ENCODE results near the gene SP1.
"Not testable (repeated sequence)": the region's sequence is repeated elsewhere in the genome, so short reads cannot be mapped to it uniquely, and the experiment has no call there.

The SP1 gene

GRCh38 chr12:53380104-53380793 lies at the start of gene SP1:
TSS of gene SP1 (plus strand) at chr12:53380176. CDS start at chr12:53380292, 116 bp downstream.
- peak; percentile 98 for DNase-seq (ENCODE audit: low read depth)

GRCh38 chr12:53330671-53331070 lies 49.3 kb upstream of the SP1 start:
- DNase-seq (ENCODE audit: low read depth) = no peak

GRCh38 chr12:53332339-53332738 lies 47.6 kb upstream of the SP1 start:
- not testable (repeated sequence) for DNase-seq (ENCODE audit: low read depth)

GRCh38 chr12:53332744-53333143 lies 47.2 kb upstream of the SP1 start:
- DNase-seq (ENCODE audit: low read depth) = no peak

DNA sequence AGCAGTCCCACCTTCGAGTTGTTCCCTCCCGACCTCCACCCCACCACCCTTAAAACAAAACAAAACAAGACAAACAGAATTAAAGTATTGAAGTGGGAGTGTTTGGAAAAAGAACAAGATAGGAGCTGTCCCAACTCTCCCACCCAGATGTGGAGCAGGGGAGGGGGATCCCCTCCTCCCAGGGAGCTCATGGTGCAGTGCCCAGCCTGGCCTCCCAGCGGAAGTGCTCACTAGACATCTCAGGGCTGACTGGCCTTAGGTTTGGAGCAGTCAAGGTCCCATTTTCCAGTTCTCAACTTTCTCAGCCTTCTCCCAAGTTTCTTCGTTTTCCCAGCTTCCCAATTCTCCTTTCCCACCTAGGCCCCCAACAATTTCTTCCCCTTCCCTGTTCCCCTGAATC lies 46.7 kb upstream of the SP1 start:
- no peak for DNase-seq (ENCODE audit: low read depth)

DNA sequence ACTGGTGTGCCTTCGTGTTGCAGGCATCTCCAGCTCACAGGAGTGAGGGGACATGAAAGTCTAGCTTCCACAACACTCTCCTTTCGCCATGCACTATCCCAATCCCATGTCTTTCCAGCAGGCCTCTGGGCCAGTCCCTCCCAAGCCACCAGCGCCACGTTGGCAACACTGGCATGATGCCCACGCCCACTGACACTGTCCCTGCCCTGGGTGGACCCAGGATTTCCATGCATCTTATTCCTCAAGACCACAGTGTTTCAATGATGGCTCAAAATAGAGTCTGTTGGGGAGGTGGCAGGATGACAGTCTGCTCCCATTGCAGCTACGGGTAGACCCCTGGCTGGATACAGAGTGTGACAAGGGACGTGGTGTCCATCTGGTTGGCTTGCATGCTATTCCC lies 46.1 kb upstream of the SP1 start:
- DNase-seq (ENCODE audit: low read depth) = no peak

GRCh38 chr12:53334822-53335221 lies 45.2 kb upstream of the SP1 start:
- DNase-seq (ENCODE audit: low read depth) = no peak

GRCh38 chr12:53336181-53336681 lies 43.7 kb upstream of the SP1 start, which contains the start of gene SP7:
TSS of gene SP7 (minus strand) at chr12:53336354. CDS start at chr12:53335646, 708 bp downstream.
- no peak for DNase-seq (ENCODE audit: low read depth)

GRCh38 chr12:53338017-53338416 lies 42.0 kb upstream of the SP1 start:
- DNase-seq (ENCODE audit: low read depth) = no peak

- DNase-seq (ENCODE audit: low read depth) = no peak
Measured at GRCh38 chr12:53338916-53339315, 41.1 kb upstream of the SP1 start.

DNA sequence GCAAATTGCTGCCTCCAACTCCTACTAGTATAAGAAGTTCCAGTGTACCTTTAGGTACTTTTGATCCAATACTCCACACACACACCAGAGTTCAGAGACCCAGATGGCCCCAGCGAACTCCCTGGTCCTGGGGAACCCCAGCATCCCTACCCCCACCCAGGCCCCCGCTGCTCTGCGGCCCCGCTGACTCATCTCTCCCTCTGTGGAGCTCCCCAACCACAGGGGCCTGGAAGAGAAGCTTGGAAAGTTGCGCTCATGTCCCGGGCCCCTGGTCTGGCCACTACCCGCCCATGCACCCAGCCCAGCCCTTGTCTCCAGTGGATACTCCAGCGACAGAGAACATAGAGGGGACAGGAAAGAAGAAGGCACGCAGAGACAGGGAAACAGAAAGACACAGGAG lies 39.6 kb upstream of the SP1 start:
- no peak for DNase-seq (ENCODE audit: low read depth)

GRCh38 chr12:53343449-53343848 lies 36.5 kb upstream of the SP1 start:
- no peak for DNase-seq (ENCODE audit: low read depth)

DNA sequence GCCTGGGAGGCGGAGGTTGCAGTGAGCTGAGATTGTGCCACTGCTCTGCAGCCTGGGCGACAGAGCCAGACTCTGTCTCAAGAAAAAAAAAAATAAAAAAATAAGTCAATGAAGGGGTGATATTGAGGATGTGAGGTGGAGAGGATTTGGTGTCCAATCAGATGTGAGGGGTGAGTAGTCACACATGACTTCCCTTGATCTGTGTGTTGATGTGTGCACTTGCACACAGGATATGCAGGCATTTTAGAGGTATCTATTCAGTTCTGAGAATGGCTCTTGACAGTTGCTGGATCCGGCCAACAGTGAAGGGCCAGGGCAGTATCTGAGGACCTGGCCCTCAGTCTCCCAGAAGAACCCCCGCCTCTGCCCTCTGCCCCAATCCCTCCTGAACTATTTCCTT lies 36.0 kb upstream of the SP1 start:
- DNase-seq (ENCODE audit: low read depth) = no peak

DNA sequence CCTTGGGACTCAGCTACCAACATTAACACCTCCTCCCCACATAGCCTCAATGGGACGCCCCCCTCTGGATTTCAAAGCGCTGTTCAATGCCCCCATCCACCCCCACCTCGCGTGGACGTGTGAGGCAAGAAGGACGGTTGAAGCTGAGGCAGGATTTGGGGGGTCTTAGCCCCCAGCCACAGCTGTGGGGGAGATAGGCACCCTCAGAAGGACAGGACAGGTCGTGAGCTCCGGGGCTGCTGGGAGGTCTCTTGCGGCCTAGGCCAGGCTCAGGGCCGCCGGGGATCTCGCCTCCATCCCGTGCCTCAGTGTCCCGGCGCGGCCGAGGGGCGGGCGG lies 35.5 kb upstream of the SP1 start:
- no peak for DNase-seq (ENCODE audit: low read depth)

DNA sequence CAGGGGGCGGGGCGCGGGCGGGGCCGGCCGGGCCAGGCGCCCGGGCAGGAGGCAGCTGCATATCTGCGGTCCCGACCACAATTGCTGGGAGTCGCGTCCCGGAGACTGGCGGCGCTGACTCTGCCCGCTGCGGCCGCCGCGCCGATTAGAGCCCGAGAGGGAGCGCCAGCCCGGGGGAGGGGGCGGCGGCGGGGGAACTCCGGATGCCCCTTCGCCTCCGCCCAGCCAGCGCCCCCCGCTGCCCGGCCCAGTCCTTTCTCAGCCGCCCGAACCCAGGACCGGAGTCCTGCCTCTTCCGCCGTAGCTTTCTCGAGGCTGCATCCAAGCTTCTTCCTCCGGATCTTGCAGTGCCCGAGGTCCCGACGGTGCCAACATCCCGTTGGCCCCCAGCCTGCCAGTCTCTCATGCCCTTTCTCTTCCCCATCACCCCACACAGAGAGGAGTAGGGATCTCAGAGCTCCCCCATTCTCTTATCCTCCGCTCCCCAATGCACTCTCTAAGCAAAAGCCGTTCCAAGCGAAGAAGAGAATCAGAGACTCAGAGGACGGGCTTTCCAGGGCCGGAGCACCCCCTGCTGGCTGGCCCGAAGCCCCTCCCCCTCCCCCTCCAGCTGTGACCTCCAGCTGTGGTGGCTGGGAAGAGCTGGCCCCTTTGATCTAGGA lies 35.0 kb upstream of the SP1 start:
- peak; percentile 56 for DNase-seq (ENCODE audit: low read depth)

GRCh38 chr12:53345486-53346188 lies 34.3 kb upstream of the SP1 start:
- DNase-seq (ENCODE audit: low read depth) = no peak

GRCh38 chr12:53346491-53346890 lies 33.5 kb upstream of the SP1 start:
- DNase-seq (ENCODE audit: low read depth) = no peak

GRCh38 chr12:53347905-53348304 lies 32.1 kb upstream of the SP1 start:
- DNase-seq (ENCODE audit: low read depth) = no peak

- peak; percentile 73 for DNase-seq (ENCODE audit: low read depth)
Measured at GRCh38 chr12:53352331-53353256, 27.4 kb upstream of the SP1 start.

DNA sequence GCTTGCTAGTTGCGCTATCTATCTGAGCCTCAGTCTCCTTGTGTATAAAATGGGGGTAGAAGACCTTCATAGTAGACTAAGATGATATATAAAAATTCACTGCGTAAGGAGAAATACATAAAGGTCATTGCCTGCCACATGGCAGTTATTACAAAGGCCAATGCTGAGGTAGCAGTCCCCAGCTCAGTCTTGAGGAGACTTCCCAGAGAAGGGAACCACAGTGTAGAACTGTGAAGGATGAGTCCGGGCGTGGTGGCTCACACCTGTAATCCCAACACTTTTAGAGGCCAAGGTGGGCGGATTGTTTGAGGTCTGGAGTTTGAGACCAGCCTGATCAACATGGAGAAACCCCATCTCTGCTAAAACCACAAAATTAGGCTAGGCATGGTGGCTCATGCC lies 26.7 kb upstream of the SP1 start:
- no peak for DNase-seq (ENCODE audit: low read depth)

- DNase-seq (ENCODE audit: low read depth) = no peak
Measured at GRCh38 chr12:53355121-53355520, 24.9 kb upstream of the SP1 start.

DNA sequence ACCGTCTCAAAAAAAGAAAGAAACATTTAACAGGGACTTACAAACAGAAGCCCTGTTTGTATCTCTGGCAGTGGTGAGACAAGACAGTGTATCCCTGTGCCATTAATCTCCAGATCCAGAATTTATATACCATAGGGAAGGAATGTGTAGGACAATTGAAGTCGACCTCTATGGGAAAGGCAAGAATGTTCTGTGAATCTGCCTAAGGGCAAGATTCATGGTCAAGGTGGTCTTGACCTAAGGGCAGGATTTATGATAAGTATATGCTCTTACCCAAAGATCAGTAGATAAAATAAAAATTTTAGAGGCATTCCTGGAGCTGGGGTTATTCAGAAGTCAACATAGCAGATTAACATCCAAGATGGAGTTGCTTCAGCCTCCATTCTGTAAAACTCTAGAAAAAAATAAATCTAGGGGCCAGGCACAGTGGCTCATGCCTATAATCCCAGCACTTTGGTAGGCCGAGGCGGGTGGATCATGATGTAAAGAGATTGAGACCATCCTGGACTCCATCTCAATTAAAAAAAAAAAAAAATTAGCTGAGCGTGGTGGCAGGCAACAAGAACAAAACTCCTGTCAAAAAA lies 21.0 kb upstream of the SP1 start:
- no peak for DNase-seq (ENCODE audit: low read depth)
